Large intestine (tissue), 3 donors: Measurements from ENCODE around the gene APOL4. TPM values are rescaled to one million over a fixed set of nuclear protein-coding genes. Genes with fewer than 3 reads are reported as not detected.
A peak's percentile ranks its signal among the peaks of the same experiment; 100 is the strongest.

ENCODE experiments used
- DNase-seq, 2 donors: peaks; one replicate each; pipeline versions ENCODE4 v3.0.0 to v3.0.0-alpha.2; 2013
- H3K27ac ChIP-seq: one replicate; pipeline ENCODE4 v1.5.1; 2013; ENCODE audit warnings: low read length
- H3K27me3 ChIP-seq: 2 replicates; pipeline ENCODE4 v1.6.1; 2013; ENCODE audit warnings: low read length; ENCODE audit not compliant: control insufficient read depth, insufficient read depth
- H3K36me3 ChIP-seq: 2 replicates; pipeline ENCODE4 v1.6.1; 2013; ENCODE audit warnings: low read length; ENCODE audit not compliant: control insufficient read depth, insufficient read depth
- H3K4me1 ChIP-seq: one replicate; pipeline ENCODE4 v1.6.1; 2013; ENCODE audit warnings: low read length; ENCODE audit not compliant: control insufficient read depth, insufficient read depth
- H3K4me3 ChIP-seq: one replicate; pipeline ENCODE4 v1.5.1; 2013; ENCODE audit warnings: low read length
- H3K9me3 ChIP-seq: one replicate; pipeline ENCODE4 v1.6.1; 2013; ENCODE audit warnings: mild to moderate bottlenecking, low read depth, low read length, moderate library complexity; ENCODE audit not compliant: control insufficient read depth
- WGBS: methylation state at CpG from one replicate; pipeline ENCODE4 v1.1.5; 2013; ENCODE audit warnings: low lambda C conversion rate; ENCODE audit not compliant: insufficient coverage; 5-methylcytosine and 5-hydroxymethylcytosine counted together
- polyA plus RNA-seq: library from polyadenylated mRNA; unstranded; fragments of 120-200 nt; gene quantifications from one replicate; pipeline ENCODE4 v1.2.1, GENCODE V29; 2013

The APOL4 gene
- polyA plus RNA-seq, 1 donor: 7.8 TPM

GRCh38 chr22:36185828-36186624, 15.6 kb downstream of the APOL4 start:
- 100% methylated on average over 1 of the region's 14 CpGs for WGBS
- no peak overlapping the region for H3K27ac ChIP-seq
- no peaks in the 10 kb centered on the region for H3K27me3 ChIP-seq
- H3K4me1 ChIP-seq: no peaks in the 10 kb centered on the region
- H3K4me3 ChIP-seq: no peak overlapping the region
- no peak for DNase-seq
- no peaks in the 10 kb centered on the region for H3K9me3 ChIP-seq
- no peaks in the 10 kb centered on the region for H3K36me3 ChIP-seq

DNA sequence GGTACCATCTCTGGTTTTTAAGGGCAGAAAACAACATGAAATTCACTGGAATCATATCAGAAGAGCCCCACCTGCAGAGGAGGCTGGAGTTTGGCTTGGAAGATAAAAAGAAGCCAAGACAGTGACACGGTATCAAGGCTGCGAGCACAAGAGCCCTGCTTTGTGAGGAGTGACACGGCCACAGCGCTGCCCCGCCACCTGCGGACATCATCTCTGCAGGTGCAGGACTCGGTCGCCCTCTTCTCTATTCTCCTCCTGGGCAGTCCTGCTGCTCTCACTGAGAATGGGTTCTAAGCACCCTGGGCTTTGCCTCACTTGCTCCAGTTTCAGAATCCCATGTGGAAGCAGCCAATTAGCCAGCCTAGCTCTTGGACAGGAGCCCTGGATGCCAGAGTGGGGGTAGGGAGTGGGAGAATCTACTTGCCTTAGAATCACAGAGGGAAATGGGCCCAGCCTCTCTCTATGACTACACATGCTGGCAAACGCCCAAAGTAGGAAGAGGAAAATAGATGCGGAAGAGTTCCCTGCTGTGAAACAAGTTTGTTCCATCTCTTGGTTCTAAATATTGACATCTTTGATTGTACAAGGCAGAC, 17.1 kb downstream of the APOL4 start:
- WGBS: no CpG with 5 or more reads among the region's 10 CpGs
- Histone ChIP-seq H3K27me3 (no peaks in the 10 kb centered on the region), H3K9me3 (no peaks in the 10 kb centered on the region), H3K4me1 (no peaks in the 10 kb centered on the region), H3K36me3 (no peaks in the 10 kb centered on the region), H3K4me3 (no peak overlapping the region), H3K27ac (no peak overlapping the region)
- no peak for DNase-seq

GRCh38 chr22:36183446-36183845, 18.2 kb downstream of the APOL4 start:
- DNase-seq: no peak
- H3K4me1 ChIP-seq: no peaks in the 10 kb centered on the region
- no peaks in the 10 kb centered on the region for H3K9me3 ChIP-seq
- no peaks in the 10 kb centered on the region for H3K36me3 ChIP-seq
- no peak overlapping the region for H3K4me3 ChIP-seq
- no CpG with 5 or more reads among the region's 7 CpGs for WGBS
- H3K27me3 ChIP-seq: no peaks in the 10 kb centered on the region
- no peak overlapping the region for H3K27ac ChIP-seq

DNA sequence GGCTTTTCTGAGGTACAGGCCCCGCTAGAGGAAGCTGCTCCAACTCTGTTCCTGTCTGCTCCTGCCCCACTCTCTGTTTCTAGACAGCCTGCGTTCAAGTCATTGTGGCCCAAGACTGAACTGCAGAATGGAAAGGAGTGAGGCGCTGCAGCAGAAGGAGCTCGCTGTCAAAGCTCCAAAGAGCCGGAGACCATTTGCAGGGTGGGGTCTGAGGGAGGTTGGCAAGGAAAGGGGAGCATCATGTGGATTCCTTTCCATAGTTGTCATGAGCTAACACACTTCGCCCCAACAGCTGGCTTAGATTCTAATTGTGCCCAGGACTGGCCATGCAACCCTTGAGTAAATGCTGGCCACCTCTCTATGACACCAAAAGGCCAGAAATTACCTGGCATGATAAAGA, 18.8 kb downstream of the APOL4 start:
- DNase-seq: no peak
- H3K27me3 ChIP-seq: no peaks in the 10 kb centered on the region
- WGBS: no CpG with 5 or more reads among the region's 6 CpGs
- no peak overlapping the region for H3K27ac ChIP-seq
- H3K36me3 ChIP-seq: no peaks in the 10 kb centered on the region
- H3K4me1 ChIP-seq: no peaks in the 10 kb centered on the region
- H3K4me3 ChIP-seq: no peak overlapping the region
- no peaks in the 10 kb centered on the region for H3K9me3 ChIP-seq

- Histone ChIP-seq H3K27ac (no peak overlapping the region), H3K4me1 (no peaks in the 10 kb centered on the region), H3K27me3 (no peaks in the 10 kb centered on the region), H3K4me3 (no peak overlapping the region), H3K9me3 (no peaks in the 10 kb centered on the region), H3K36me3 (no peaks in the 10 kb centered on the region)
- DNase-seq: no peak
- WGBS: 90% methylated on average over 2 of the region's 7 CpGs
These were observed 19.6 kb downstream of the APOL4 start for GRCh38 chr22:36182056-36182455.

DNA sequence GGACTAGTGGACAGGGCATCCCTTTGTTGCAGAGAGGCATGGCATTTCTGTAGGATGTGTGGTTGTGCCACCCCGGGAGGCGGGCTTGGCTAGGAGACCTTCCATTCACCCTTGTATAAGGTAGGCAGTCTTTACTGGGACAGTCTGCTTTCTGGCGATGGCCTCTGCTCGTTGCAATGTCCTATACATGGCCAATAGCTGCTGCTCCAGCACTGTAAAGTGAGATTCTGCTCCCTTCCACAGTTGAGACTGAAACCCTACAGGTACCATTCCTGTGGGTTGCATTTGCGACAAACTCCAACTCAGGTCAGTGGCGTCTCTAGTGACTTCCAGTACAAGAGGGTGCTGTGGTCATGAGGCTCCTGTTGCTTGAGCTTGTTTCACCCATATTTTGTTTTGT, 20.7 kb downstream of the APOL4 start:
- H3K27me3 ChIP-seq: no peaks in the 10 kb centered on the region
- no peak overlapping the region for H3K27ac ChIP-seq
- no peak for DNase-seq
- no peak overlapping the region for H3K4me3 ChIP-seq
- no peaks in the 10 kb centered on the region for H3K9me3 ChIP-seq
- no peaks in the 10 kb centered on the region for H3K36me3 ChIP-seq
- no CpG with 5 or more reads among the region's 6 CpGs for WGBS
- H3K4me1 ChIP-seq: no peaks in the 10 kb centered on the region

- H3K9me3 ChIP-seq: no peaks in the 10 kb centered on the region
- H3K36me3 ChIP-seq: no peaks in the 10 kb centered on the region
- no peaks in the 10 kb centered on the region for H3K4me1 ChIP-seq
- no peak overlapping the region for H3K4me3 ChIP-seq
- H3K27ac ChIP-seq: no peak overlapping the region
- peak; percentile 53 to 61 for DNase-seq
- no peaks in the 10 kb centered on the region for H3K27me3 ChIP-seq
- WGBS: 80% methylated on average over 1 of the region's 22 CpGs
These were observed 21.4 kb downstream of the APOL4 start for GRCh38 chr22:36180038-36180880.

- H3K4me1 ChIP-seq: peaks cover 1% of the 10 kb centered on the region
- no peaks in the 10 kb centered on the region for H3K36me3 ChIP-seq
- no peaks in the 10 kb centered on the region for H3K9me3 ChIP-seq
- no peak overlapping the region for H3K27ac ChIP-seq
- no peak for DNase-seq
- H3K4me3 ChIP-seq: no peak overlapping the region
- 92% methylated on average over 2 of the region's 3 CpGs for WGBS
- H3K27me3 ChIP-seq: no peaks in the 10 kb centered on the region
These were observed 24.4 kb downstream of the APOL4 start for GRCh38 chr22:36177160-36177559.

DNA sequence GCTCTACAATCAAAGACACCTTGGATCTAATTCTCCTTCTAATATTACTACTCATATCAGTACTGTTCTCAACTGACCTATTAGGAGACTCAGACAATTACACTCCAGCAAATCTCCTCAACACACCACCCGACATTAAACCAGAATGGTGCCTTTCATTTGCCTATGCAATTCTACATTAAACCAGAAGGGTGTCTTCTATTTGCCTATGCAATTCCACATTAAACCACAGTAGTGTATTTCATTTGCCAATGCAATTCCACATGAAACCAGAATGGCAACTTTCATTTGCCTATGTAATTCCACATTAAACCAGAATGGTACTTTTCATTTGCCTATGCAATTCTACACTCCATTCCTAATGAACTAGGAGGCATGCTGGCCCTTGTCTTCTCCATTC, 25.7 kb downstream of the APOL4 start:
- Histone ChIP-seq H3K9me3 (no peaks in the 10 kb centered on the region), H3K4me3 (no peak overlapping the region), H3K27me3 (no peaks in the 10 kb centered on the region), H3K27ac (no peak overlapping the region), H3K36me3 (no peaks in the 10 kb centered on the region), H3K4me1 (peaks cover 4% of the 10 kb centered on the region)
- DNase-seq: no peak
- no CpG with 5 or more reads among the region's 1 CpG for WGBS

DNA sequence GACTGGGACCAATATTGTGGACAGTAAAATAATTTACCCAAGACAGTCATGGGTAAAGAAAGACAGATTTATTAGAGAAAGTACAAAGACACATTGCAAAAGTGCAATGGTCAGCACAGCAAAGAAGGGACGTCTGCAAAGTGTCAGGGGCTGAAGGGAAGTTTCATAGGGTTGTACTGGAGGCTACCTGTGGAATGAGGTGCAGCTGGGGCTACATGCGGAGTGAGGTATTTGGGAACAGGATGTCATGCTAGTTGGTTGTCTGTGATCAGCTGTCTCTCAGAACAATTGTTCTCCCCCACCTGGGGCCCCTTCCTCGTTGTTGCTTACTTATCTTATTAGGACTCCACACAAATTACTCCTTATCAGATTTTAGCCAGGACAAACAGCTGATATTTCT, 29.7 kb downstream of the APOL4 start:
- Histone ChIP-seq H3K4me3 (no peak overlapping the region), H3K27me3 (no peaks in the 10 kb centered on the region), H3K9me3 (no peaks in the 10 kb centered on the region), H3K4me1 (peaks cover 4% of the 10 kb centered on the region), H3K27ac (no peak overlapping the region), H3K36me3 (no peaks in the 10 kb centered on the region)
- DNase-seq: no peak
- WGBS: no CpG with 5 or more reads among the region's 3 CpGs
